HCT116 (cell line): ENCODE results near the gene GNG13. TPM values are rescaled to one million over a fixed set of nuclear protein-coding genes. Genes with fewer than 3 reads are reported as not detected.
"Not testable (repeated sequence)": the region's sequence is repeated elsewhere in the genome, so short reads cannot be mapped to it uniquely, and the experiment has no call there.

ENCODE experiments used
- ATAC-seq: fragments of 200-7000 bp; cut with Tn5 transposase; 2 replicates; pipeline ENCODE4 v1.9.1; 2020; ENCODE audit warnings: mild to moderate bottlenecking, moderate library complexity
- BruUV-seq: library from RNA; stranded (reverse); fragments of 400-500 nt; replicated peaks from 2 replicates; lab custom pipeline; 2021; lab: Mats Ljungman, UMichigan
- CTCF ChIA-PET: fragments of 300-600 bp; sonication (Branson Sonifier 250); formaldehyde crosslinking; loops from one replicate; lab custom pipeline; 2021; ENCODE audit warnings: antibody characterized with exemption; lab: Charles Lee
- POLR2A ChIA-PET: fragments of 300-600, 350-600 bp; sonication (Branson Sonifier 250); formaldehyde crosslinking; loops from one replicate; lab custom pipeline; 2021; ENCODE audit warnings: antibody characterized with exemption; lab: Charles Lee
- RAD21 ChIA-PET, 2 experiments: fragments of 300-600 bp; sonication (Branson Sonifier 250); formaldehyde crosslinking; loops; one replicate each; lab custom pipeline; 2023; ENCODE audit warnings: low total read pairs in 2 of 2; ENCODE audit not compliant: uncharacterized antibody in 2 of 2, unreplicated experiment in 2 of 2, low non-redundant PET in 1 of 2; lab: Charles Lee
- DNase-seq: peaks from one replicate; pipeline ENCODE4 v3.0.0-alpha.2; 2010; ENCODE audit warnings: low read depth, low spot score
- H2AFZ ChIP-seq: fragments of 200-600 bp; shearing (Covaris generic), sonication (generic); 2 replicates; pipeline ENCODE4 v1.6.1; 2017; ENCODE audit warnings: low read depth, mixed run types, mixed read lengths, antibody characterized with exemption, low read length; ENCODE audit not compliant: poor library complexity, severe bottlenecking
- H3K27ac ChIP-seq: 2 replicates; pipeline ENCODE4 v1.5.1; 2012; ENCODE audit warnings: low read depth, low read length
- H3K27me3 ChIP-seq: fragments of 200-600 bp; sonication (generic); 2 replicates; pipeline ENCODE4 v1.6.1; 2016; ENCODE audit warnings: mixed run types, low read length, mixed read lengths; ENCODE audit not compliant: insufficient read depth
- H3K36me3 ChIP-seq, 2 experiments: fragments of 200-500 bp in 1 of 2; fragments of 200-600 bp in 1 of 2; sonication (Bioruptor generic) in 1 of 2; sonication (generic) in 1 of 2; 2 replicates each; pipeline versions ENCODE4 v1.5.1 to v1.6.1; 2014 to 2016; ENCODE audit warnings: low read length in 2 of 2, inconsistent platforms in 1 of 2, mixed read lengths in 1 of 2, mixed run types in 1 of 2; ENCODE audit not compliant: insufficient read depth in 2 of 2, control insufficient read depth in 1 of 2
- H3K4me1 ChIP-seq, 2 experiments: fragments of 200-600 bp in 1 of 2; sonication (generic) in 1 of 2; 2 replicates each; pipeline versions ENCODE4 v1.5.1 to v1.6.1; 2012 to 2017; ENCODE audit warnings: low read length in 2 of 2, inconsistent platforms in 1 of 2, mild to moderate bottlenecking in 1 of 2, mixed read lengths in 1 of 2, mixed run types in 1 of 2, moderate library complexity in 1 of 2; ENCODE audit not compliant: insufficient read depth in 2 of 2, control insufficient read depth in 1 of 2
- H3K4me2 ChIP-seq: fragments of 200-600 bp; sonication (generic); 2 replicates; pipeline ENCODE4 v1.6.1; 2017; ENCODE audit warnings: mixed run types, low read length, mixed read lengths
- H3K4me3 ChIP-seq, 2 experiments: fragments of 200-600 bp in 1 of 2; sonication (generic) in 1 of 2; replicated peaks in 1 of 2; 2 replicates each; pipeline ENCODE4 v1.5.1; 2011 to 2016; ENCODE audit warnings: low read length in 2 of 2, control low read depth in 1 of 2, low read depth in 1 of 2, mild to moderate bottlenecking in 1 of 2, mixed read lengths in 1 of 2, mixed run types in 1 of 2
- H3K79me2 ChIP-seq: fragments of 200-600 bp; sonication (generic); 2 replicates; pipeline ENCODE4 v1.6.1; 2017; ENCODE audit warnings: mild to moderate bottlenecking, mixed run types, low read length, moderate library complexity, mixed read lengths; ENCODE audit not compliant: insufficient read depth
- H3K9ac ChIP-seq: fragments of 200-600 bp; sonication (generic); 2 replicates; pipeline ENCODE4 v1.6.1; 2016; ENCODE audit warnings: low read length, mixed read lengths
- H3K9me2 ChIP-seq: fragments of 200-600 bp; sonication (generic), shearing (Covaris generic); 2 replicates; pipeline ENCODE4 v1.6.1; 2017; ENCODE audit warnings: mixed run types, mild to moderate bottlenecking, moderate library complexity; ENCODE audit not compliant: insufficient read depth
- H3K9me3 ChIP-seq, 2 experiments: fragments of 200-500 bp in 1 of 2; fragments of 200-600 bp in 1 of 2; sonication (Bioruptor generic) in 1 of 2; sonication (generic) in 1 of 2; 2 replicates each; pipeline ENCODE4 v1.6.1; 2014 to 2017; ENCODE audit warnings: low read length in 2 of 2, mixed read lengths in 2 of 2, inconsistent platforms in 1 of 2, low read depth in 1 of 2, mild to moderate bottlenecking in 1 of 2, mixed run types in 1 of 2, moderate library complexity in 1 of 2; ENCODE audit not compliant: control insufficient read depth in 1 of 2, insufficient read depth in 1 of 2
- H4K20me1 ChIP-seq: fragments of 200-600 bp; sonication (generic), shearing (Covaris generic); 2 replicates; pipeline ENCODE4 v1.6.1; 2017; ENCODE audit warnings: mixed run types, mild to moderate bottlenecking, moderate library complexity; ENCODE audit not compliant: insufficient read depth
- CTCF ChIP-seq, 3 experiments: fragments of 200-600 bp in 1 of 3; sonication (generic) in 1 of 3; IDR thresholded peaks in 2 of 3; conservative IDR thresholded peaks in 1 of 3; 2 replicates each; pipeline ENCODE4 v1.5.1; 2012 to 2017; ENCODE audit warnings: low read depth in 2 of 3, low read length in 2 of 3, antibody characterized with exemption in 1 of 3, borderline replicate concordance in 1 of 3, control low read depth in 1 of 3, mild to moderate bottlenecking in 1 of 3, mixed read lengths in 1 of 3, mixed run types in 1 of 3, moderate library complexity in 1 of 3; ENCODE audit not compliant: insufficient read depth in 1 of 3
- EGR1 ChIP-seq: IDR thresholded peaks from 2 replicates; pipeline ENCODE4 v1.6.1; 2012; ENCODE audit warnings: low read depth
- FOSL1 ChIP-seq: IDR thresholded peaks from 2 replicates; pipeline ENCODE4 v1.6.1; 2012; ENCODE audit warnings: low read depth
- MAX ChIP-seq: IDR thresholded peaks from 2 replicates; pipeline ENCODE4 v1.6.1; 2012
- RAD21 ChIP-seq: IDR thresholded peaks from 2 replicates; pipeline ENCODE4 v1.6.1; 2012; ENCODE audit warnings: low read depth, mild to moderate bottlenecking
- SIN3A ChIP-seq: IDR thresholded peaks from 2 replicates; pipeline ENCODE4 v1.6.1; 2012; ENCODE audit warnings: low read depth
- ZFX ChIP-seq: fragments of 450-650 bp; IDR thresholded peaks from 2 replicates; pipeline ENCODE4 v1.6.1; 2017
- intact Hi-C: fragments of 100-400 bp; cut with micrococcal nuclease; formaldehyde crosslinking; loops from 2 replicates; pipeline ENCODE4 v1.10.0; 2022
- total RNA-seq: library from RNA; stranded (reverse); gene quantifications from one replicate; pipeline ENCODE4 v1.2.1, GENCODE V29; 2021; ENCODE audit not compliant: unreplicated experiment

The GNG13 gene
- total RNA-seq, 1 experiment from 2014 or later: not detected

GRCh38 chr16:839643-840408 is 39.3 kb upstream of the GNG13 start:
- no peaks in the 10 kb centered on the region for H3K9me2 ChIP-seq
- ATAC-seq (no peak), DNase-seq (no peak)
- ChIA-PET POLR2A (no interaction called here), RAD21 (no interaction called here), CTCF (no interaction called here)
- H3K27me3 ChIP-seq: no peaks in the 10 kb centered on the region
- no peak overlapping the region for H3K9ac ChIP-seq
- no peak overlapping the region for H2AFZ ChIP-seq
- no TSS peak for BruUV-seq
- H3K4me3 ChIP-seq: no peak overlapping the region
- no peak overlapping the region for H3K4me2 ChIP-seq
- TF ChIP-seq SIN3A (no peak), ZFX (no peak), CTCF (IDR thresholded peaks at IDR 0.05 in 2 of 3, conservative IDR thresholded peaks at IDR 0.05 in 1 of 3; ENCODE audit: borderline replicate concordance in 1 of 3, insufficient read depth in 1 of 3, low read depth in 2 of 3, low read length in 2 of 3) (no peak), EGR1 (no peak), RAD21 (no peak), FOSL1 (no peak)
- no peak overlapping the region for H3K27ac ChIP-seq
- H3K4me1 ChIP-seq: no peaks in the 10 kb centered on the region
- H3K36me3 ChIP-seq: no peaks in the 10 kb centered on the region
- H4K20me1 ChIP-seq: no peaks in the 10 kb centered on the region
- H3K79me2 ChIP-seq: no peaks in the 10 kb centered on the region
- intact Hi-C loops: no loop called here
- peaks cover 0 to 20% of the 10 kb centered on the region in 2 experiments; a peak in 2 of 4 replicates for H3K9me3 ChIP-seq

- Histone ChIP-seq H3K27me3 (no peaks in the 10 kb centered on the region), H3K4me1 (no peaks in the 10 kb centered on the region), H3K9me2 (no peaks in the 10 kb centered on the region), H3K27ac (no peak overlapping the region), H3K9me3 (peaks cover 0 to 23% of the 10 kb centered on the region in 2 experiments; a peak in 2 of 4 replicates), H3K36me3 (no peaks in the 10 kb centered on the region), H4K20me1 (no peaks in the 10 kb centered on the region), H3K4me3 (no peak overlapping the region), H2AFZ (no peak overlapping the region), H3K79me2 (no peaks in the 10 kb centered on the region), H3K4me2 (no peak overlapping the region), H3K9ac (no peak overlapping the region)
- TF ChIP-seq RAD21 (no peak), ZFX (no peak), MAX (no peak)
- ChIA-PET POLR2A (no interaction called here), RAD21 (no interaction called here), CTCF (no interaction called here)
- no peak for ATAC-seq
- BruUV-seq: no TSS peak
- intact Hi-C loops: no loop called here
- no peak for DNase-seq
These were observed 38.2 kb upstream of the GNG13 start for GRCh38 chr16:838741-839140.

- ATAC-seq, H4K20me1 ChIP-seq, POLR2A ChIA-PET, DNase-seq, BruUV-seq, CTCF ChIA-PET, H3K9me2 ChIP-seq, RAD21 ChIA-PET, H2AFZ ChIP-seq, H3K4me1 ChIP-seq, H3K79me2 ChIP-seq, H3K9ac ChIP-seq, H3K4me3 ChIP-seq, H3K27ac ChIP-seq, H3K4me2 ChIP-seq, H3K36me3 ChIP-seq, intact Hi-C loops, H3K27me3 ChIP-seq: not testable (repeated sequence)
- peaks cover 0 to 23% of the 10 kb centered on the region in 2 experiments; a peak in 2 of 4 replicates for H3K9me3 ChIP-seq
These were observed 36.3 kb upstream of the GNG13 start for GRCh38 chr16:836822-837221.
